ENCODE results near the gene UBE2G1.

The UBE2G1 gene

DNA sequence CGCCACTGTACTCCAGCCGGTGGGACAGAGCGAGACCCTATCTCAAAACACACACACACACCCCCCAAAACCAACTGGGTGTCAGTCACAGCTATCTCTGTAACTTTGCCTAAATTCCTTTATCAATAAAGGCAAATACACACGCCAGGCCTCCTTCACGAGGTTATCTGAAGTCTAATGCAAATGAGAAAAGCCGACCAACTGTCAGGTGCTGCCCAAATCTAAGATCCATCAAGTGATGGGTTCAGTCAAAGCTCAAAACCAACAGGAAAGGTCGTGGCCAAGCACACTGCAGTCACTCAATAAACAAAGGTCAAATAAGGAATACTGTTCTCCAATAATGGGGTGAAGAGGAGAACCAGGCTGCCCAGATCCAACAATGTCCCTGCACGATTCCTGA lies 103.8 kb downstream of the UBE2G1 start:
- no peak for ATAC-seq (ENCODE audit: insufficient read depth, low read depth)
- peak overlapping the region; percentile 72 for H3K9ac ChIP-seq (ENCODE audit: low read depth, low read length)
- peak overlapping the region; percentile 73 for H3K27ac ChIP-seq (ENCODE audit: low read length)
- H3K27me3 ChIP-seq (ENCODE audit: insufficient read depth, low read length, poor library complexity): no peaks in the 10 kb centered on the region
- peaks cover 36% of the 10 kb centered on the region for H4K20me1 ChIP-seq (ENCODE audit: insufficient read depth, low read length)
- peaks cover 67% of the 10 kb centered on the region for H3K79me2 ChIP-seq (ENCODE audit: insufficient read depth, low read length)
- peak overlapping the region; percentile 78 to 91 for H3K4me3 ChIP-seq (ENCODE audit: low read depth in 1 of 2, low read length in 2 of 2)
- H3K4me2 ChIP-seq (ENCODE audit: insufficient read depth, low read length): peak overlapping the region; percentile 92
- H2AFZ ChIP-seq (ENCODE audit: low read depth, low read length): 0 out of 2 replicates have a peak overlapping the region, but pooled peaks have one; percentile 77
- peaks cover 31% of the 10 kb centered on the region for H3K36me3 ChIP-seq (ENCODE audit: insufficient read depth, low read length)
- TF ChIP-seq, protein P1, sequence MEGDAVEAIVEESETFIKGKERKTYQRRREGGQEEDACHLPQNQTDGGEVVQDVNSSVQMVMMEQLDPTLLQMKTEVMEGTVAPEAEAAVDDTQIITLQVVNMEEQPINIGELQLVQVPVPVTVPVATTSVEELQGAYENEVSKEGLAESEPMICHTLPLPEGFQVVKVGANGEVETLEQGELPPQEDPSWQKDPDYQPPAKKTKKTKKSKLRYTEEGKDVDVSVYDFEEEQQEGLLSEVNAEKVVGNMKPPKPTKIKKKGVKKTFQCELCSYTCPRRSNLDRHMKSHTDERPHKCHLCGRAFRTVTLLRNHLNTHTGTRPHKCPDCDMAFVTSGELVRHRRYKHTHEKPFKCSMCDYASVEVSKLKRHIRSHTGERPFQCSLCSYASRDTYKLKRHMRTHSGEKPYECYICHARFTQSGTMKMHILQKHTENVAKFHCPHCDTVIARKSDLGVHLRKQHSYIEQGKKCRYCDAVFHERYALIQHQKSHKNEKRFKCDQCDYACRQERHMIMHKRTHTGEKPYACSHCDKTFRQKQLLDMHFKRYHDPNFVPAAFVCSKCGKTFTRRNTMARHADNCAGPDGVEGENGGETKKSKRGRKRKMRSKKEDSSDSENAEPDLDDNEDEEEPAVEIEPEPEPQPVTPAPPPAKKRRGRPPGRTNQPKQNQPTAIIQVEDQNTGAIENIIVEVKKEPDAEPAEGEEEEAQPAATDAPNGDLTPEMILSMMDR (IDR thresholded peaks at IDR 0.05; ENCODE audit: borderline replicate concordance, extremely low read depth, low read length, poor library complexity, severe bottlenecking): no peak
- TF ChIP-seq EZH2 (IDR thresholded peaks at IDR 0.05; ENCODE audit: borderline replicate concordance, low read depth, low read length, severe bottlenecking): no peak
- H3K9me3 ChIP-seq (ENCODE audit: insufficient read depth, low read length, severe bottlenecking): peaks cover 3% of the 10 kb centered on the region
- peaks cover 34% of the 10 kb centered on the region for H3K4me1 ChIP-seq (ENCODE audit: insufficient read depth, low read length)
- DNase-seq: no peak

GRCh38 chr17:4261452-4261851 lies 105.0 kb downstream of the UBE2G1 start:
- Histone ChIP-seq H3K79me2 (ENCODE audit: insufficient read depth, low read length) (peaks cover 79% of the 10 kb centered on the region), H2AFZ (ENCODE audit: low read depth, low read length) (no peak overlapping the region), H3K4me2 (ENCODE audit: insufficient read depth, low read length) (peak overlapping the region; percentile 92; the same call in 1 of the 2 replicates), H3K36me3 (ENCODE audit: insufficient read depth, low read length) (peaks cover 26% of the 10 kb centered on the region), H3K4me1 (ENCODE audit: insufficient read depth, low read length) (peaks cover 34% of the 10 kb centered on the region), H3K9me3 (ENCODE audit: insufficient read depth, low read length, severe bottlenecking) (peaks cover 3% of the 10 kb centered on the region), H4K20me1 (ENCODE audit: insufficient read depth, low read length) (peaks cover 46% of the 10 kb centered on the region), H3K27me3 (ENCODE audit: insufficient read depth, low read length, poor library complexity) (no peaks in the 10 kb centered on the region), H3K27ac (ENCODE audit: low read length) (no peak overlapping the region), H3K9ac (ENCODE audit: low read depth, low read length) (peak overlapping the region; percentile 72; the same call in 1 of the 2 replicates), H3K4me3 (ENCODE audit: low read depth in 1 of 2, low read length in 2 of 2) (no peak overlapping the region; a peak in 1 of 4 replicates)
- no peak for ATAC-seq (ENCODE audit: insufficient read depth, low read depth)
- no peak for TF ChIP-seq EZH2 (IDR thresholded peaks at IDR 0.05; ENCODE audit: borderline replicate concordance, low read depth, low read length, severe bottlenecking)
- TF ChIP-seq, protein P1 (IDR thresholded peaks at IDR 0.05; ENCODE audit: borderline replicate concordance, extremely low read depth, low read length, poor library complexity, severe bottlenecking): no peak
- no peak for DNase-seq

DNA sequence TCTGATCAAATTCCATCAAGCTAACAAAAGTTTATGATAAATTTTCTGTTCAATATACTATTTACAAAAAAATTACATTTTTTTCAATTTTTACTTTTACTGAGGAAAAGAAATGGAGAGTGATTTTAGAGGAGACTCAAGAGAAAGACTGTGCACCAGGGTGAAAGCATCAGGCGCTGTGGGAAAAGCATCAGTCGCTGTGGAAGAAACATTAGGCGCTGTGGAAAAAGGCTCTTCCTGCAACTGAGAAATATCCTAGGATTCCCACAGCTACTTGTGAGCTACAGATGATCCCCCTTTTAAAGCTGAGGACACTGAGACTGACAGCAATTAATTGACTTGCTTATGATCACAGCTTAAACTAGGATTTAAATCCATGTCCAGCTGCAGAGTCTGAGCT lies 107.6 kb downstream of the UBE2G1 start:
- H3K27me3 ChIP-seq (ENCODE audit: insufficient read depth, low read length, poor library complexity): no peaks in the 10 kb centered on the region
- ATAC-seq (ENCODE audit: insufficient read depth, low read depth) (no peak), DNase-seq (no peak)
- H3K4me3 ChIP-seq (ENCODE audit: low read depth in 1 of 2, low read length in 2 of 2): no peak overlapping the region
- peaks cover 22% of the 10 kb centered on the region for H3K4me1 ChIP-seq (ENCODE audit: insufficient read depth, low read length)
- H3K36me3 ChIP-seq (ENCODE audit: insufficient read depth, low read length): peaks cover 26% of the 10 kb centered on the region
- H2AFZ ChIP-seq (ENCODE audit: low read depth, low read length): no peak overlapping the region
- H3K9ac ChIP-seq (ENCODE audit: low read depth, low read length): no peak overlapping the region
- H3K27ac ChIP-seq (ENCODE audit: low read length): no peak overlapping the region
- no peak overlapping the region for H3K4me2 ChIP-seq (ENCODE audit: insufficient read depth, low read length)
- no peak for TF ChIP-seq EZH2 (IDR thresholded peaks at IDR 0.05; ENCODE audit: borderline replicate concordance, low read depth, low read length, severe bottlenecking)
- TF ChIP-seq, protein P1 (IDR thresholded peaks at IDR 0.05; ENCODE audit: borderline replicate concordance, extremely low read depth, low read length, poor library complexity, severe bottlenecking): no peak
- H3K79me2 ChIP-seq (ENCODE audit: insufficient read depth, low read length): peaks cover 96% of the 10 kb centered on the region
- peaks cover 55% of the 10 kb centered on the region for H4K20me1 ChIP-seq (ENCODE audit: insufficient read depth, low read length)
- H3K9me3 ChIP-seq (ENCODE audit: insufficient read depth, low read length, severe bottlenecking): peaks cover 3% of the 10 kb centered on the region

Data from DND-41 (cell line).